Central memory CD8-positive, alpha-beta T cell (primary cell): Measurements from ENCODE around the gene NEURL1B.

Experiments
- ATAC-seq: fragments of 150-1000 bp; cut with Tn5 transposase; replicated peaks from 2 replicates; pipeline ENCODE4 v1.10.0; 2022; ENCODE audit warnings: mild to moderate bottlenecking, moderate FRiP score, moderate number of reproducible peaks; ENCODE audit not compliant: poor library complexity, severe bottlenecking; ENCODE audit errors: extremely low read depth
- DNase-seq, 2 donors: peaks; one replicate each; pipeline ENCODE4 v3.0.0; 2021; ENCODE audit warnings: low spot score in 2 of 2
- H3K27ac Mint-ChIP-seq: one replicate; pipeline ENCODE4 v1.8.0; 2022; ENCODE audit warnings: low read depth, mild to moderate bottlenecking, moderate library complexity, mixed read lengths
- H3K27me3 Mint-ChIP-seq: one replicate; pipeline ENCODE4 v1.8.0; 2022; ENCODE audit warnings: mixed read lengths
- H3K36me3 Mint-ChIP-seq: one replicate; pipeline ENCODE4 v1.8.0; 2022; ENCODE audit warnings: mild to moderate bottlenecking, moderate library complexity, mixed read lengths; ENCODE audit not compliant: insufficient read depth
- H3K4me1 Mint-ChIP-seq: one replicate; pipeline ENCODE4 v1.8.0; 2022; ENCODE audit warnings: mixed read lengths
- H3K4me3 Mint-ChIP-seq: one replicate; pipeline ENCODE4 v1.8.0; 2022; ENCODE audit warnings: mild to moderate bottlenecking, moderate library complexity, mixed read lengths
- H3K9me3 Mint-ChIP-seq: one replicate; pipeline ENCODE4 v1.8.0; 2022; ENCODE audit warnings: mixed read lengths

NEURL1B gene

GRCh38 chr5:172728481-172729241 is 87.6 kb downstream of the NEURL1B start:
- peaks cover 2% of the 10 kb centered on the region for H3K36me3 Mint-ChIP-seq
- ATAC-seq (no peak), DNase-seq (no peak)
- peaks cover 9% of the 10 kb centered on the region for H3K4me1 Mint-ChIP-seq
- no peaks in the 10 kb centered on the region for H3K27me3 Mint-ChIP-seq
- peak overlapping the region; percentile 32 for H3K27ac Mint-ChIP-seq
- H3K9me3 Mint-ChIP-seq: no peaks in the 10 kb centered on the region
- H3K4me3 Mint-ChIP-seq: no peak overlapping the region

GRCh38 chr5:172729588-172729987 is 88.5 kb downstream of the NEURL1B start:
- no peak overlapping the region for H3K27ac Mint-ChIP-seq
- ATAC-seq: no peak
- H3K4me1 Mint-ChIP-seq: peaks cover 8% of the 10 kb centered on the region
- DNase-seq: no peak
- H3K9me3 Mint-ChIP-seq: no peaks in the 10 kb centered on the region
- peaks cover 2% of the 10 kb centered on the region for H3K36me3 Mint-ChIP-seq
- H3K27me3 Mint-ChIP-seq: no peaks in the 10 kb centered on the region
- H3K4me3 Mint-ChIP-seq: no peak overlapping the region

DNA sequence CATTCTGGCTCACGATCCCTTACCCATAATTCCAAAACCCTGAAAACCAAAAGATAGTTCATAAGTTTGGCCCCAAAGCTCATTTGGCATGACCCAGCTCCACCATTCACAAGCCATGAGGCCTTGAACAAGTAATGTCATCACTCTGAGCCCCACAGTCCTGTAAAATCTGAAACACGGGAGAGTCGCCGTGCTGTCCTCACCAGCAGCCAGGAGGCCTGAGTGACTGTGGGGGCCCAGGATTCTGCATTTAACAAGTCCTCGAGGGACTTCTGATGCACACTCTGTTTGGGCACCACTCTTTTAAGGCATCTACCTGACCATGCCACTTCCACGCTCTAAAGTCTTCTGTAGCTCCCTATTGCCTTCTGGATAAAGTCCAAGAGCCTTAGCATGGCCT is 89.2 kb downstream of the NEURL1B start:
- Mint-ChIP-seq H3K27me3 (no peaks in the 10 kb centered on the region), H3K9me3 (no peaks in the 10 kb centered on the region), H3K4me1 (peaks cover 8% of the 10 kb centered on the region), H3K4me3 (no peak overlapping the region), H3K36me3 (peaks cover 2% of the 10 kb centered on the region), H3K27ac (no peak overlapping the region)
- no peak for ATAC-seq
- no peak for DNase-seq

DNA sequence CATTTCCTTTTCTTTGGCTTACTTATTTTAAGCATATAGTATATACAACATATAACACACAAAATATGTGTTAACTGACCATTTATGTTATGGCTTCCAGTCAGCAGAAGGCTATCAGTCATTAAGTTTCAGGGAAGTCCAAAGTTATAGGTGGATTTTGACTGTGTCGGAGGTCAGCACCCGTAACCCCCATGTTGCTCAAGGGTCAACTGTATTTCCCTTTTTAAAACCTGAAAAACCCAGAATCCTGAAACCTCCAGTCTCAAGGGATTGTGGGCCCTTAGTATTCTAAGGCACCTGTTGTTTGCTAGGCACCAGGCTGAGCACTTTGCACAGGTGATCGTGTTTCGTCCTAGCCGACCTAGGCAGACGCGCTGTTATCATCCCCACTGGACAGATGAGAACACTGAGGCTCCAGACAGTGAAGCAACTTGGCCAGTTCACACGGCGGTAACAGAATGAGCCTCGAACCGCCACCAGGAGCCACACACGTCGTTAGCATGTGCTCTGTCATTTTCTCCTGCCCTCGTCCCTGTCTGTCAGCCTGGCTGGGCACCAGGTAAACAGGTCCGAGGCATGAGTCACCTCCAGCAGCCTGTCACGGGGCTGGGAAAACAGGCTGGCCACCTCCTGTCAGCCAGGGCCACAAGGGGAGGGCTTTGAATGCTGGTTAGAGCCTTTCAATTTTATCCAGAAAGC is 90.1 kb downstream of the NEURL1B start:
- H3K27ac Mint-ChIP-seq: no peak overlapping the region
- H3K36me3 Mint-ChIP-seq: peaks cover 2% of the 10 kb centered on the region
- H3K9me3 Mint-ChIP-seq: no peaks in the 10 kb centered on the region
- no peaks in the 10 kb centered on the region for H3K27me3 Mint-ChIP-seq
- H3K4me1 Mint-ChIP-seq: peaks cover 8% of the 10 kb centered on the region
- ATAC-seq (no peak), DNase-seq (no peak)
- H3K4me3 Mint-ChIP-seq: no peak overlapping the region

DNA sequence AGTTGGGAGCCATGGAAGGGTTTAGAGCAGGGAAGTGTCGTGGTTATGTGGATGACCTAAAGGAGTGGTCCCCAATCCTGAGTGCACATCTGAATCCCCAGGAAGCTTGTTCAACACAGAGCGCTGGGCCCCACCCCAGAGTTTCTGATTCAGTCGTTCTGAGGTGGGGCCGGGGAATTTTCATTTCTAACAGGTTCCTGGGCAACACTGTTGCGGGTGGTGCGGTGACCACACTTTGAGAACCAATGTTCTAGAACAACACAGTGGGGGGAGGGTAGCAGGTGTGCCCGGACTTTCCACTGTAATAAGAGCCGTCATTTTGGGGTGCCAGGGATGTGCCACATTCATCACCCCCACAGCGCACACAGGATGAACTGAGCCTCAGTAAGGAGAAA is 90.6 kb downstream of the NEURL1B start:
- no peak for ATAC-seq
- peaks cover 2% of the 10 kb centered on the region for H3K36me3 Mint-ChIP-seq
- peaks cover 8% of the 10 kb centered on the region for H3K4me1 Mint-ChIP-seq
- no peak overlapping the region for H3K27ac Mint-ChIP-seq
- H3K27me3 Mint-ChIP-seq: no peaks in the 10 kb centered on the region
- DNase-seq: no peak
- H3K4me3 Mint-ChIP-seq: no peak overlapping the region
- no peaks in the 10 kb centered on the region for H3K9me3 Mint-ChIP-seq

DNA sequence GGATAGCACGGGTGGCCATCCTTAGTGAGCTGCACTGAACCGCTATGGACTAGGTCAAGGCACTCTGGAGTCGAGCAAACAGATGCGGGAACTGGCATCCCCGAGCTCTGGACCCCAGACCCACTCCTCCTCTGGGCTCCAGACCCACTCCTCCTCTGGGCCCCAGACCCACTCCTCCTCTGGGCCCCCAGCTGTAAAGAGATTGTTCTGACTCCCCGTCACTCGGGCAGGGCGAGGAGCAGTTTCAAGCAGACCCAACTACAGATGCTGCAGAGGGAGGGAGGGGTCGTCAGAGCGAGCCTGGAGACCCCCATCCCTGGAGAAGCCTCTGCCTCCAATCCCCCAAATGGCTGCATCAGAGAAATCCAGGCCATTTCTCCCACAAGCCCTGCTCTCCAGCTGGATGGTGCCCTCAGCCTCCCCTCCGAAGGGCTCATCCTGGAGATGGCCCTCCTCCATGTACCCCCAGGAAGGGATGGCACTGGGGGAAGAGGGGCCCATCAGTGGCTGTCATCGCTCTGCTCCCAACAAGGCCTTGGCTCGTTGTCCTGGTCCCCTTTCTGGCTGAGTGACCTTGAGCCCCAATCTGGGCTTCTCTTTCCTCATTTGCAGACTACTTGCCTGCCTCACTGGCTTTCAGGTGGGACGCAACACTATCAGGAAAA is 91.3 kb downstream of the NEURL1B start:
- DNase-seq: no peak
- no peak for ATAC-seq

DNA sequence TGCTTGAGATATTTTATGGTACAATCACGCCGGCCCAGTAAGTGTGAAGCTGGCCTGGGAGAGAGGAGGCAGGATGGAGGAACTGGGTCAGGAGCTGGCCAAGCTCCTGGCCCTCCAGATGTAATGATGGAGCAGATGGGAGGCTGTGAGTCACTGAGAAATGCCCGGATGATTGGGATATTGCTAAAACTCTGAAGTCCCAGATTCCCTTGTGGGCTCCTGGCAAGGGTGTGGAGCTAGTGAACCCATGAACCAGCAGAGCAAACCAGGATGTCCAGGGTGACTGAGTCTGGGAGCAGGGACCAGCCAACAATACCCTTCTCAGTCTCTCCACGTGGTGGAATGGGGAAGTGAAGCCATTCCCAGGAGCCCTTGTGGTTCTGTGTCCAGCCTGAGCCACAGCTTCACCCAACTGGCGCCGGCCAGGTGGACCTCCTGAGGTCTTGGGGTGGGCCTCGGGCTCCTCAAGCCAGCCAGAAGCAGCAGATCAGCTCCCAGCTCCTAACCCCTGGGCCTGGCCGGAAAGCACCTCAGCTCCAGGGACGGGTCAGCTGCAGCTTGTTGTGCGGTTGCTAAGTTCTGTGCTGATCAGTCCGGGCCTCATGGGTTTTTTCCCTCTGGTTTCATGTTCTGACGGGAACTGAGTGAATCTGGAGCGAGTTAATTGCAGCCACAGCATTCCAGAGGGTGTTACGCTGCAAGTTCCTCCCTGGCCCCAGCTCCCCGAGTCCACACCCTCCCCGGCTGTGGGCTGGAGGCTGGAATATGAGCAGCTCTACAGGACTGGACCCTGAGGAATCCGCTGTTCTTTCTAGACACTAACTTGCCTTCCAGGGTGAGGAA is 92.3 kb downstream of the NEURL1B start:
- no peaks in the 10 kb centered on the region for H3K27me3 Mint-ChIP-seq
- ATAC-seq (no peak), DNase-seq (no peak)
- peaks cover 2% of the 10 kb centered on the region for H3K36me3 Mint-ChIP-seq
- no peak overlapping the region for H3K4me3 Mint-ChIP-seq
- H3K4me1 Mint-ChIP-seq: peaks cover 8% of the 10 kb centered on the region
- H3K9me3 Mint-ChIP-seq: no peaks in the 10 kb centered on the region
- no peak overlapping the region for H3K27ac Mint-ChIP-seq

More for the DNA sequence above, 91.3 kb downstream of the NEURL1B start:
- Mint-ChIP-seq H3K9me3 (no peaks in the 10 kb centered on the region), H3K4me1 (peaks cover 8% of the 10 kb centered on the region), H3K36me3 (peaks cover 2% of the 10 kb centered on the region), H3K27ac (no peak overlapping the region), H3K4me3 (no peak overlapping the region), H3K27me3 (no peaks in the 10 kb centered on the region)

DNA sequence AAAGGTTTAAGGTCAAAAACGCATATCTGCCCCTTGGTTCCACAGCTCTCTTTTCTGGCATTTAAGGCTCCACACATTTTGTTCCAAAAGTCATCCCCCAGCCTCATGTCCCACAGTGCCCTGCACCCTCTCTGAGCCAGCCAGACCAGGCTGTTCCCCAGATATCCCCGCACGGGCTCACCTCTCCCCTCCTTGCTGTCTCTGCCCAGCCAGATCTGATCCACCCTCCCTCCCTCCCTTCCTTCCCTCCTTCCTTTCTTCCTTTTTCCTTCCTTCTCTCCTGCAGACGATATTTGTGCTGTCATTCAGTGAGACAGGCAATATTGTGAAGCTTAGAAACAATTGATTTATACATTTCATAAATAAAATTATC is 92.9 kb downstream of the NEURL1B start:
- H3K4me1 Mint-ChIP-seq: peaks cover 8% of the 10 kb centered on the region
- no peak for ATAC-seq
- no peak for DNase-seq
- no peaks in the 10 kb centered on the region for H3K9me3 Mint-ChIP-seq
- peaks cover 2% of the 10 kb centered on the region for H3K36me3 Mint-ChIP-seq
- H3K4me3 Mint-ChIP-seq: no peak overlapping the region
- no peak overlapping the region for H3K27ac Mint-ChIP-seq
- no peaks in the 10 kb centered on the region for H3K27me3 Mint-ChIP-seq

DNA sequence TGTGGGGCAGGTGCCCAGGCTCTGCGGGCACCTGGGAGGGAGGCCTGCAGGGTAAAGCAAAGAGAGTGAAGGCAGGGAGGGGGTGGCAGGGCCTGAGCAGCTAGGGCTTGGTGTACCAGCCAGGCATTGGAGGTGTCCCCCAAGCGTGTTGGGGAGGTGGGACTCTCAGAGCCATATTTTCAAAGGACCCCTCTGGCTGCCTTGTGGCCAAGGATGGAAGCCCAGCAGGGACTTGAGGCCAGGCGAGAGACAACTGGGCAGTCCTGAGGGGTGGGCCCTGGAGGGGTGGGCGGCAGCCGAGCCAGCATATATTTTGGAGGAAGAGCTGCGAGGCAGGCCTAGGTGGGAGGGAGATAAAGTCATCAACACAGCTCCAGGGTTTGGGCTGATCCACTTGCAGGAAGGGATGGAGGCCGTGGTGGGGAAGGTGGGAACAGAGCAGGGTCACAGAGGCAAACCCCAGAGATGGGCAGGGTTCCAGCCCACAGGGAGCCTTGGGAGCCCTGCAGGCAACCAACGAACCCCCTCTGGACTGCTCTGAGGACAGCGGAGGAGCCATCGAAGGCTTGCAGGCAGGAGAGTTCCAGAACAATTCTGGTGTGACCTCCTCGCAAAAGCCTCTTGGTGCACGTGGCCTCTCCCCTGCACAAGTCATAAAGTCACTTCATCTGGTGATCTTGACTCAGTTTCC is 94.2 kb downstream of the NEURL1B start:
- H3K4me3 Mint-ChIP-seq: no peak overlapping the region
- no peak overlapping the region for H3K27ac Mint-ChIP-seq
- H3K36me3 Mint-ChIP-seq: peaks cover 2% of the 10 kb centered on the region

GRCh38 chr5:172736508-172737135 is 95.6 kb downstream of the NEURL1B start:
- peaks cover 12% of the 10 kb centered on the region for H3K4me1 Mint-ChIP-seq
- H3K9me3 Mint-ChIP-seq: no peaks in the 10 kb centered on the region
- no peaks in the 10 kb centered on the region for H3K27me3 Mint-ChIP-seq
- no peak overlapping the region for H3K27ac Mint-ChIP-seq
- H3K4me3 Mint-ChIP-seq: no peak overlapping the region
- ATAC-seq (no peak), DNase-seq (no peak)
- no peaks in the 10 kb centered on the region for H3K36me3 Mint-ChIP-seq

More for the DNA sequence above, 94.2 kb downstream of the NEURL1B start:
- no peaks in the 10 kb centered on the region for H3K9me3 Mint-ChIP-seq
- ATAC-seq: no peak
- H3K27me3 Mint-ChIP-seq: no peaks in the 10 kb centered on the region
- DNase-seq: no peak
- peaks cover 8% of the 10 kb centered on the region for H3K4me1 Mint-ChIP-seq

- Mint-ChIP-seq H3K27me3 (no peaks in the 10 kb centered on the region), H3K36me3 (no peaks in the 10 kb centered on the region), H3K9me3 (no peaks in the 10 kb centered on the region), H3K27ac (no peak overlapping the region), H3K4me3 (no peak overlapping the region), H3K4me1 (peaks cover 9% of the 10 kb centered on the region)
- no peak for DNase-seq
- ATAC-seq: no peak
Observed at GRCh38 chr5:172739375-172739774, 98.3 kb downstream of the NEURL1B start.
